ENCODE data around the gene LRRC40. TPM values are rescaled to one million over a fixed set of nuclear protein-coding genes. Genes with fewer than 3 reads are reported as not detected.
"Not testable (repeated sequence)": the region's sequence is repeated elsewhere in the genome, so short reads cannot be mapped to it uniquely, and the experiment has no call there.

Gene LRRC40
- total and polyA plus RNA-seq, 2 experiments from 2014 or later: 19.4 to 21.0 TPM

GRCh38 chr1:70194601-70195000 lies 10.8 kb downstream of the LRRC40 start:
- no peak for TF ChIP-seq CTCF (IDR thresholded peaks at IDR 0.05; ENCODE audit: low read depth, low read length)
- Histone ChIP-seq H3K27me3 (no peaks in the 10 kb centered on the region), H3K9me3 (ENCODE audit: low read depth) (no peaks in the 10 kb centered on the region), H3K27ac (no peak overlapping the region), H3K4me1 (ENCODE audit: low read depth) (no peaks in the 10 kb centered on the region), H3K4me3 (no peak overlapping the region), H3K36me3 (no peaks in the 10 kb centered on the region)
- no peak for DNase-seq (ENCODE audit: low read depth in 1 of 2, low spot score in 1 of 2)

GRCh38 chr1:70192446-70192845 lies 12.9 kb downstream of the LRRC40 start:
- not testable (repeated sequence) for H3K9me3 ChIP-seq (ENCODE audit: low read depth); DNase-seq (ENCODE audit: low read depth in 1 of 2, low spot score in 1 of 2); H3K36me3 ChIP-seq; H3K4me1 ChIP-seq (ENCODE audit: low read depth); H3K27ac ChIP-seq; H3K27me3 ChIP-seq; H3K4me3 ChIP-seq

- TF ChIP-seq CTCF (IDR thresholded peaks at IDR 0.05; ENCODE audit: low read depth, low read length): no peak
Observed at GRCh38 chr1:70190180-70190579, 15.2 kb downstream of the LRRC40 start.

GRCh38 chr1:70188522-70188921 lies 16.9 kb downstream of the LRRC40 start:
- H3K4me3 ChIP-seq: no peak overlapping the region
- no peak overlapping the region for H3K27ac ChIP-seq
- no peak for DNase-seq (ENCODE audit: low read depth in 1 of 2, low spot score in 1 of 2)
- H3K9me3 ChIP-seq (ENCODE audit: low read depth): no peaks in the 10 kb centered on the region
- no peaks in the 10 kb centered on the region for H3K27me3 ChIP-seq
- H3K4me1 ChIP-seq (ENCODE audit: low read depth): no peaks in the 10 kb centered on the region
- no peaks in the 10 kb centered on the region for H3K36me3 ChIP-seq
- TF ChIP-seq CTCF (IDR thresholded peaks at IDR 0.05; ENCODE audit: low read depth, low read length): no peak

More at GRCh38 chr1:70190180-70190579, 15.2 kb downstream of the LRRC40 start:
- H3K9me3 ChIP-seq (ENCODE audit: low read depth): no peaks in the 10 kb centered on the region
- H3K27me3 ChIP-seq: no peaks in the 10 kb centered on the region
- no peak overlapping the region for H3K4me3 ChIP-seq
- H3K4me1 ChIP-seq (ENCODE audit: low read depth): no peaks in the 10 kb centered on the region
- no peak for DNase-seq (ENCODE audit: low read depth in 1 of 2, low spot score in 1 of 2)
- no peak overlapping the region for H3K27ac ChIP-seq
- no peaks in the 10 kb centered on the region for H3K36me3 ChIP-seq

- H3K9me3 ChIP-seq (ENCODE audit: low read depth); H3K4me3 ChIP-seq; H3K4me1 ChIP-seq (ENCODE audit: low read depth); H3K27me3 ChIP-seq; H3K27ac ChIP-seq; DNase-seq (ENCODE audit: low read depth in 1 of 2, low spot score in 1 of 2): not testable (repeated sequence)
- H3K36me3 ChIP-seq: peaks cover 12% of the 10 kb centered on the region
Observed at GRCh38 chr1:70185181-70185580, 20.2 kb downstream of the LRRC40 start.

- H3K9me3 ChIP-seq (ENCODE audit: low read depth): no peaks in the 10 kb centered on the region
- H3K27me3 ChIP-seq: no peaks in the 10 kb centered on the region
- H3K36me3 ChIP-seq: peaks cover 11% of the 10 kb centered on the region
- DNase-seq (ENCODE audit: low read depth in 1 of 2, low spot score in 1 of 2): no peak
- no peak for TF ChIP-seq CTCF (IDR thresholded peaks at IDR 0.05; ENCODE audit: low read depth, low read length)
- no peaks in the 10 kb centered on the region for H3K4me1 ChIP-seq (ENCODE audit: low read depth)
- no peak overlapping the region for H3K4me3 ChIP-seq
- no peak overlapping the region for H3K27ac ChIP-seq
Observed at GRCh38 chr1:70171512-70171911, 33.9 kb downstream of the LRRC40 start.
